Measurements from ENCODE around the gene OPN1SW.

Gene OPN1SW

DNA sequence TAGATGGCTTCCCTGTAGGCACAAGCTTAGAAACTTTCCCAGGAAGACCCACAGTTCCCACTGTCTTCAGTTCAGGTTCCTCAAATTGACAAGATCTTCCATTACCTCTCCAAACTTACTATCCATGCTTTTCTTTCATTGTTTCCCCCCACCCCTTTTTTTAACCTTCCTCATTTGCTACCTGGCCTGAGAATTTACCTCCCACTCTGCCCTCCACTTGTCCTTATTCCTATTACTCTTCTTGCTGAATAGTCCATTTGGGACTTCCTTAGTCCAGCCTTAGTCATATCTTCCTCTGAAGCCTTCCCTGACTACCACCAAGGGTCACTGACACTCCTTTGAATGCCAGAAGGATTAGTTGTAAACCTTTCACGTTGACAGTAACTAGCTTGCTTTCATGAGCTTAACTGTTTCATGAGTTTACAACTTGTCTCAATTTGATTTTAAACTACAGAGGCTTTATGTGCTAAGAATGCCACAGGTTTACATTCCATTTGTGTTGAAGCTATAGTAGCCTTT is 37.7 kb downstream of the OPN1SW start:
- Histone ChIP-seq H3K27me3 (replicated peaks; ENCODE audit: control insufficient read depth, insufficient read depth, low read length, poor library complexity, severe bottlenecking) (no peaks in the 10 kb centered on the region), H3K4me1 (ENCODE audit: control insufficient read depth, insufficient read depth, low read length, poor library complexity, severe bottlenecking) (peaks cover 14% of the 10 kb centered on the region), H3K27ac (ENCODE audit: insufficient read depth, low read length, poor library complexity, severe bottlenecking) (no peak overlapping the region), H3K4me3 (ENCODE audit: insufficient read depth, low read depth, low read length, poor library complexity, severe bottlenecking) (no peak overlapping the region), H3K9me3 (ENCODE audit: control insufficient read depth, low read length) (no peaks in the 10 kb centered on the region), H3K36me3 (ENCODE audit: control insufficient read depth, insufficient read depth, low read length) (no peaks in the 10 kb centered on the region)
- no peak for DNase-seq

DNA sequence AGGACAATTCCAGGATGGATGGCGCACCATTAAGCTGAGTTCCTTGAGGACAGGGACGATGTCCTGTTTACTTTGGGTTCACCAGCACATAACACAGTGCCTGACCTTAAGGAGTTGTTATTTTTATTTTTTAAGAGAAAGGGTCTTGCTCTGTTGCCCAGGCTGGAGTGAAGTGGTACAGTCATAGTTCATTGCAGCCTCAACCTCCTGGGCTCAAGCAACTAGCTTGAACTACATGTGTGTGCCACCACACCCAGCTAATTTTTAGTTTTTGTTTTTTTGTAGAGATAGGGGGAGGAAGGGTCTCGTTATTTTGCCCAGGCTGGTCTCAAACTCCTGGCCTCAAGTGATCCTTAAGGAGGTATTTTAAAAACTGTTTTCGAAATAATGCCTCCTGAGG is 38.2 kb downstream of the OPN1SW start:
- no peaks in the 10 kb centered on the region for H3K27me3 ChIP-seq (replicated peaks; ENCODE audit: control insufficient read depth, insufficient read depth, low read length, poor library complexity, severe bottlenecking)
- H3K36me3 ChIP-seq (ENCODE audit: control insufficient read depth, insufficient read depth, low read length): no peaks in the 10 kb centered on the region
- H3K4me1 ChIP-seq (ENCODE audit: control insufficient read depth, insufficient read depth, low read length, poor library complexity, severe bottlenecking): peaks cover 14% of the 10 kb centered on the region
- DNase-seq: no peak
- H3K27ac ChIP-seq (ENCODE audit: insufficient read depth, low read length, poor library complexity, severe bottlenecking): no peak overlapping the region
- no peaks in the 10 kb centered on the region for H3K9me3 ChIP-seq (ENCODE audit: control insufficient read depth, low read length)
- H3K4me3 ChIP-seq (ENCODE audit: insufficient read depth, low read depth, low read length, poor library complexity, severe bottlenecking): no peak overlapping the region

DNA sequence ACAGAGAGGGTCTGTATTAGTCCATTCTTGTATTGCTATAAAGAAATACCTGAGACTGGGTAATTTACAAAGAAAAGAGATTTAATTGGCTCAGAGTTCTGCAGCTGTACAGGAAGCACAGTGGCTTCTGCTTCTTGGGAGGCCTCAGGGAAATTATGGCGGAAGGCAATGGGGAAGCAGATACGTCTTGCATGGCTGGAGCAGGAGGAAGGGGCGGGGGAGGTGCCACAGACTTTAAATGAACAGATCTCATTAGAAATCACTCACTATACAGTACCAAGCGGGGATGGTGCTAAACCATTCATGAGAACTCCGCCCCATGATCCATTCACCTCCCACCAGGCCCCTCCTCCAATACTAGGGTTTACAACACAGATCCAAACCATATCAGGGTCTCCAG is 40.2 kb downstream of the OPN1SW start:
- Histone ChIP-seq H3K9me3 (ENCODE audit: control insufficient read depth, low read length) (no peaks in the 10 kb centered on the region), H3K4me1 (ENCODE audit: control insufficient read depth, insufficient read depth, low read length, poor library complexity, severe bottlenecking) (peaks cover 10% of the 10 kb centered on the region), H3K27me3 (replicated peaks; ENCODE audit: control insufficient read depth, insufficient read depth, low read length, poor library complexity, severe bottlenecking) (no peaks in the 10 kb centered on the region), H3K27ac (ENCODE audit: insufficient read depth, low read length, poor library complexity, severe bottlenecking) (no peak overlapping the region), H3K4me3 (ENCODE audit: insufficient read depth, low read depth, low read length, poor library complexity, severe bottlenecking) (no peak overlapping the region), H3K36me3 (ENCODE audit: control insufficient read depth, insufficient read depth, low read length) (no peaks in the 10 kb centered on the region)
- no peak for DNase-seq

DNA sequence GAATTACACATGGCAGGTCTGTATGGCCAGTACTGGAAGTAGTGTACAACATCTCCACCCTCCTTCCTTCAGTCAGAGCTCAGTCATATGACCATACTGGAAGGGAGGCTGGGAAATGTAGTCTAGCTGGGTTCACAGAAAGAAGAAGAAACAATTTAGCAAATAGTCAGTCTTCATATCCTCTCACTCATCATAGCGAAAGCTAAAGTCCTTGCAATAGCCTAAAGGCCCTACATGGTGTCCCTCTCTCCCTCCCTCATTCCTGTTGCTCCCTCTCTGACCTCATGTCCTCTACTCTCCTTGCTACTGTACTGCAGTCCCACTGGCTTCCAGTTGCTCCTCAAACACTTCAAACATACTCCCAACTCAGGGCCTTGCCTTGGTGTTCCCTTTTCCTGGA is 40.7 kb downstream of the OPN1SW start:
- Histone ChIP-seq H3K4me3 (ENCODE audit: insufficient read depth, low read depth, low read length, poor library complexity, severe bottlenecking) (no peak overlapping the region), H3K36me3 (ENCODE audit: control insufficient read depth, insufficient read depth, low read length) (no peaks in the 10 kb centered on the region), H3K27me3 (replicated peaks; ENCODE audit: control insufficient read depth, insufficient read depth, low read length, poor library complexity, severe bottlenecking) (no peaks in the 10 kb centered on the region), H3K4me1 (ENCODE audit: control insufficient read depth, insufficient read depth, low read length, poor library complexity, severe bottlenecking) (peaks cover 7% of the 10 kb centered on the region), H3K9me3 (ENCODE audit: control insufficient read depth, low read length) (no peaks in the 10 kb centered on the region), H3K27ac (ENCODE audit: insufficient read depth, low read length, poor library complexity, severe bottlenecking) (no peak overlapping the region)
- no peak for DNase-seq

DNA sequence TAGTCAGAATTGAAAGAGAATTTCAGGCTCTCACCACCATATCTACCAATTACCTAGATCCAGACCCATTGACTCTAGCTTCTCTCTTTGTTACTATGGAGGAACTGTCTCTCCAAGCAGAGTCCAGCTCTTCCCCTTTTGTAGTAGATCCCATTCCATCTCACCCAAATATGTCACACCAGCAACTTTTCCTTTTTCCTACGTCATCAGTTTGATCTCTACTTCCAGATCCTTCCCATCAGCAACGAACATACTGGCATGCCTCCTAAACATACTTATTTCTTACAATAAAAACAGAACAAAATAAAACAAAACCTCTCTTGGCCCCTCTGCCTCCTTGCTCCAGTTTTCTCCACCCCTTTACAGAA is 42.3 kb downstream of the OPN1SW start:
- H3K9me3 ChIP-seq (ENCODE audit: control insufficient read depth, low read length): no peaks in the 10 kb centered on the region
- H3K36me3 ChIP-seq (ENCODE audit: control insufficient read depth, insufficient read depth, low read length): no peaks in the 10 kb centered on the region
- no peaks in the 10 kb centered on the region for H3K27me3 ChIP-seq (replicated peaks; ENCODE audit: control insufficient read depth, insufficient read depth, low read length, poor library complexity, severe bottlenecking)
- H3K4me3 ChIP-seq (ENCODE audit: insufficient read depth, low read depth, low read length, poor library complexity, severe bottlenecking): no peak overlapping the region
- peaks cover 2% of the 10 kb centered on the region for H3K4me1 ChIP-seq (ENCODE audit: control insufficient read depth, insufficient read depth, low read length, poor library complexity, severe bottlenecking)
- H3K27ac ChIP-seq (ENCODE audit: insufficient read depth, low read length, poor library complexity, severe bottlenecking): no peak overlapping the region
- DNase-seq: no peak

DNA sequence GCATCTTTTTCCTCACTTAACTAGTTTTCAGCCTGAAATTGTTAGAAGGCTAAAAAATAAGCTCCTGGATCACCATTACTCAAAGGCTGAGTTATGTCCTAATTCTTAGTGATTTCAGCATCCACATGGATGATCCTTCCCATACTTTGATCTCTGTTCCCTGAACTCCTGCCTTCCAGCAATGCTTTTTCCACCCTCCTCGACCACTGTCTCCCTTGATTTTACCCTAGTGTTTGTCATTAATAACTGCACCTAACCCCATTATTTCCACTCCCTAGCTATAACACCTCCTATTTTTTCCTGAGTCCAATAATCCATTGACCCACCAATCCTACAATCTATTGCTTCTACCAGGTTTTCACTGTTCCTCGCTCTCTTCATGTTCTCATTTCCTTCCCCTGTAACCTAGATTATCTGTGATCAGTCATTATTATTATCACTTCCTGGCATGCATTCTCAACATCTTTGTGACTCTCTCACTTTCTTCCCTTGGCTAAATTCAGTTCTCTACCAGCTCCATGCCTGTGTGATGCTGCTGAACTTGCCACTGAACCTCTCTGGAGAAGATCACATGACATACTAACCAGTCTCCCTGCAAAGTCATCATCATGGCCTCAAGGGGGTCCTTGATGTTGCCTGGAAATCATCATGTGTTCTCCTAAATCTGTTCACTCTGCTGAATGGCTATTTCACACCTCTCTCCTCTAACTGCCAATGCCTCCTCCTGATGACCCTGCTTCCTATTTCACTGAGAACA is 42.9 kb downstream of the OPN1SW start:
- H3K4me1 ChIP-seq (ENCODE audit: control insufficient read depth, insufficient read depth, low read length, poor library complexity, severe bottlenecking): no peaks in the 10 kb centered on the region
- no peaks in the 10 kb centered on the region for H3K36me3 ChIP-seq (ENCODE audit: control insufficient read depth, insufficient read depth, low read length)
- no peak overlapping the region for H3K27ac ChIP-seq (ENCODE audit: insufficient read depth, low read length, poor library complexity, severe bottlenecking)
- peaks cover 1% of the 10 kb centered on the region for H3K27me3 ChIP-seq (replicated peaks; ENCODE audit: control insufficient read depth, insufficient read depth, low read length, poor library complexity, severe bottlenecking)
- no peak for DNase-seq
- H3K4me3 ChIP-seq (ENCODE audit: insufficient read depth, low read depth, low read length, poor library complexity, severe bottlenecking): no peak overlapping the region
- H3K9me3 ChIP-seq (ENCODE audit: control insufficient read depth, low read length): no peaks in the 10 kb centered on the region

DNA sequence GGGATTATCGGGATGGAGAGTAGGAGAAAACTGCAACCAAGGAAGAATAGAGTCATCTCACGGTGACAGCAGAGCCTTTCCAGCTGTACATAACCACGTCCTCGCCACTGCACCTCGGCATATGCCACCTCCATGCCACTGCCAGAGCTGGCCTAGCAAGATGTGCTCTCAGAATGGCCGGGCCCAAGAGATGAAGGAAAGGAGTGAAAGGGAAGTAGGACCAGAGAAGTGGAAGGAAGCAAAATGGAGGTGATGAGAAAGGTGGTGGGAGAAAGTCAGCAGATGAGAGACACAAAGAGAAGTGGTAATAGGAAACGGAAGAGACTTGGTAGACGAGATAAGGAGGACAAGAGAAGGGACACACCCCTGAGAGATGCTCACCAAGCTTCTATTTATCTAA is 44.4 kb downstream of the OPN1SW start:
- no peak for DNase-seq
- no peak overlapping the region for H3K4me3 ChIP-seq (ENCODE audit: insufficient read depth, low read depth, low read length, poor library complexity, severe bottlenecking)
- H3K27ac ChIP-seq (ENCODE audit: insufficient read depth, low read length, poor library complexity, severe bottlenecking): no peak overlapping the region
- H3K27me3 ChIP-seq (replicated peaks; ENCODE audit: control insufficient read depth, insufficient read depth, low read length, poor library complexity, severe bottlenecking): peaks cover 2% of the 10 kb centered on the region
- H3K9me3 ChIP-seq (ENCODE audit: control insufficient read depth, low read length): no peaks in the 10 kb centered on the region
- no peaks in the 10 kb centered on the region for H3K36me3 ChIP-seq (ENCODE audit: control insufficient read depth, insufficient read depth, low read length)
- no peaks in the 10 kb centered on the region for H3K4me1 ChIP-seq (ENCODE audit: control insufficient read depth, insufficient read depth, low read length, poor library complexity, severe bottlenecking)

DNA sequence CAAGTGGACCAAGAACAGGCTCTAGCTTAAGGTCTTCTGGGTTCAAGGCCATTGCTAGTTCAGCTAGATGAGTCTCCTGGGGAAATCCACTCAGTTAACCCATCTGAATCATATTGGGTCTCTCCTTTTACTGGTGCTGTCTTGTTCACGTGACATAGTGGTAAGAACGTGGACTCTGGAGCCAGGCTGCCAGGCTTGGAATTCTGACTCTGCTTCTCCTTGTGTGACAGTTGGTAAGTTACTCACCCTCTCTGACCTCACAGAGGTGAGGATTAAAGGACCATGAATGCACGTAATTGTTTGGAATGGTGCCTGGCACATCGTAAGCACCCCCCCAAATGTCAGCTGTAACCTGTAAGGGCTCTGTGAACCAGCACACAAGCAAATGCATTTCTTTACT is 46.1 kb downstream of the OPN1SW start:
- Histone ChIP-seq H3K4me3 (ENCODE audit: insufficient read depth, low read depth, low read length, poor library complexity, severe bottlenecking) (no peak overlapping the region), H3K27ac (ENCODE audit: insufficient read depth, low read length, poor library complexity, severe bottlenecking) (no peak overlapping the region)

DNA sequence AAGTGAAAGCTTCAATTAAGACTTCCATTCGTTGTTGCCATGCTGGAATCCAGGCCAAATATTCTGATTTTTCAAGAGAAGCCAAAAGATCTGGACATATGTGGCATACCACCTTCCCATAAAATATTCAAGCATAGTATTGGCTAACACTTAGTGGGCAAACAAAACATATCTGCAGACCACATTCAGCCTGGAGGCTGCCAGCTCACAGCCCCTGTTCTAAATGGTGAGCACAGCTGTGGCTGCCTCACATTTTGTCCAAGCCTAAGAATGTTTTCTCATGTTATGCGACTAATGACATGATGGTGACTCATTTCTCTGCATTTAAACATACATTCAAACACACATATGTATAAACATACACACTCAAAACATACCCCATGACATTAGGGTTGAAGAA is 47.0 kb downstream of the OPN1SW start:
- H3K36me3 ChIP-seq (ENCODE audit: control insufficient read depth, insufficient read depth, low read length): no peaks in the 10 kb centered on the region
- H3K4me1 ChIP-seq (ENCODE audit: control insufficient read depth, insufficient read depth, low read length, poor library complexity, severe bottlenecking): no peaks in the 10 kb centered on the region
- no peaks in the 10 kb centered on the region for H3K9me3 ChIP-seq (ENCODE audit: control insufficient read depth, low read length)
- H3K27ac ChIP-seq (ENCODE audit: insufficient read depth, low read length, poor library complexity, severe bottlenecking): no peak overlapping the region
- H3K27me3 ChIP-seq (replicated peaks; ENCODE audit: control insufficient read depth, insufficient read depth, low read length, poor library complexity, severe bottlenecking): peaks cover 6% of the 10 kb centered on the region
- DNase-seq: no peak
- H3K4me3 ChIP-seq (ENCODE audit: insufficient read depth, low read depth, low read length, poor library complexity, severe bottlenecking): no peak overlapping the region

More for the DNA sequence above, 46.1 kb downstream of the OPN1SW start:
- Histone ChIP-seq H3K27me3 (replicated peaks; ENCODE audit: control insufficient read depth, insufficient read depth, low read length, poor library complexity, severe bottlenecking) (peaks cover 4% of the 10 kb centered on the region), H3K4me1 (ENCODE audit: control insufficient read depth, insufficient read depth, low read length, poor library complexity, severe bottlenecking) (no peaks in the 10 kb centered on the region), H3K9me3 (ENCODE audit: control insufficient read depth, low read length) (no peaks in the 10 kb centered on the region), H3K36me3 (ENCODE audit: control insufficient read depth, insufficient read depth, low read length) (no peaks in the 10 kb centered on the region)
- DNase-seq: no peak

DNA sequence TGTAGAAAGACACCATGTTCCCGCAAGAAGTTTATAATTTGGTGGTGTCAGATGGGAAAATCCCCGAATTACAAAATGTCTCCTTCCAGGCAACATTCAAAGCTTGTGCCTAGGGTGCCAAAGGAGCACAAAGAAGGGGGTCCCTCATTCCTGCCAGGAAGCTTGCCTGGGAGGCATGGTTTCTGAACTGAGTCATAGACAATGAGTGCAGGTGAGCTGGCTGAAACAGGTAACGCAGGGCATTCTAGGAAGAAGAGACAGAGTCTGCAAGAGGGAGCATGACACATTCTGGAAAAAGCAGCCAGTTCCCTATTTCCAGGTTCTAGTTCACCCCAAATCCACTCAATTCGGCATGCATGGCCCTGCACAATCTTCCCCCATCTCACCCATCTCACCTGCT is 48.4 kb downstream of the OPN1SW start:
- Histone ChIP-seq H3K27ac (ENCODE audit: insufficient read depth, low read length, poor library complexity, severe bottlenecking) (no peak overlapping the region), H3K4me1 (ENCODE audit: control insufficient read depth, insufficient read depth, low read length, poor library complexity, severe bottlenecking) (no peaks in the 10 kb centered on the region), H3K27me3 (replicated peaks; ENCODE audit: control insufficient read depth, insufficient read depth, low read length, poor library complexity, severe bottlenecking) (peaks cover 6% of the 10 kb centered on the region), H3K4me3 (ENCODE audit: insufficient read depth, low read depth, low read length, poor library complexity, severe bottlenecking) (no peak overlapping the region), H3K9me3 (ENCODE audit: control insufficient read depth, low read length) (no peaks in the 10 kb centered on the region), H3K36me3 (ENCODE audit: control insufficient read depth, insufficient read depth, low read length) (no peaks in the 10 kb centered on the region)
- DNase-seq: no peak

Data from effector memory CD4-positive, alpha-beta T cell (primary cell).